DND-41 (cell line): Measurements from ENCODE around the gene ACBD5.

Experiments
- ATAC-seq: fragments of 200-7000 bp; cut with Tn5 transposase; 3 replicates; pipeline ENCODE4 v1.9.1; 2021; ENCODE audit warnings: low read depth; ENCODE audit not compliant: insufficient read depth
- DNase-seq: peaks from one replicate; pipeline ENCODE4 v3.0.0-alpha.2; 2020
- H2AFZ ChIP-seq: 2 replicates; pipeline ENCODE4 v1.6.0; 2012; ENCODE audit warnings: low read depth, low read length
- H3K27ac ChIP-seq: 2 replicates; pipeline ENCODE4 v1.5.1; 2012; ENCODE audit warnings: low read length, inconsistent platforms
- H3K27me3 ChIP-seq: fragments of 200-600 bp; sonication (generic); 2 replicates; pipeline ENCODE4 v1.6.0; 2012; ENCODE audit warnings: low read length, mild to moderate bottlenecking, inconsistent platforms; ENCODE audit not compliant: insufficient read depth, poor library complexity
- H3K36me3 ChIP-seq: 2 replicates; pipeline ENCODE4 v1.5.1; 2012; ENCODE audit warnings: low read length, inconsistent platforms; ENCODE audit not compliant: insufficient read depth
- H3K4me1 ChIP-seq: 2 replicates; pipeline ENCODE4 v1.5.1; 2012; ENCODE audit warnings: mild to moderate bottlenecking, low read length; ENCODE audit not compliant: insufficient read depth
- H3K4me2 ChIP-seq: 2 replicates; pipeline ENCODE4 v1.6.0; 2012; ENCODE audit warnings: mild to moderate bottlenecking, moderate library complexity, low read length, inconsistent platforms; ENCODE audit not compliant: insufficient read depth
- H3K4me3 ChIP-seq, 2 experiments: fragments of 200-600 bp in 1 of 2; shearing (Covaris generic) in 1 of 2; 2 replicates each; pipeline ENCODE4 v1.5.1; 2012 to 2016; ENCODE audit warnings: inconsistent platforms in 2 of 2, low read length in 2 of 2, mild to moderate bottlenecking in 2 of 2, low read depth in 1 of 2, moderate library complexity in 1 of 2
- H3K79me2 ChIP-seq: 2 replicates; pipeline ENCODE4 v1.6.0; 2012; ENCODE audit warnings: low read length, inconsistent platforms; ENCODE audit not compliant: insufficient read depth
- H3K9ac ChIP-seq: 2 replicates; pipeline ENCODE4 v1.6.0; 2012; ENCODE audit warnings: low read depth, mild to moderate bottlenecking, inconsistent platforms, low read length, moderate library complexity
- H3K9me3 ChIP-seq: 2 replicates; pipeline ENCODE4 v1.5.1; 2012; ENCODE audit warnings: low read length, moderate library complexity, mild to moderate bottlenecking, inconsistent platforms; ENCODE audit not compliant: insufficient read depth, severe bottlenecking
- H4K20me1 ChIP-seq: 2 replicates; pipeline ENCODE4 v1.6.0; 2012; ENCODE audit warnings: low read length; ENCODE audit not compliant: insufficient read depth
- CTCF ChIP-seq: IDR thresholded peaks from 2 replicates; pipeline ENCODE4 v1.5.1; 2012; ENCODE audit warnings: borderline replicate concordance, low read length, moderate library complexity, mild to moderate bottlenecking; ENCODE audit not compliant: poor library complexity, severe bottlenecking; ENCODE audit errors: extremely low read depth
- EZH2 ChIP-seq: IDR thresholded peaks from 3 replicates; pipeline ENCODE4 v1.6.1; 2012; ENCODE audit warnings: borderline replicate concordance, low read depth, mild to moderate bottlenecking, moderate library complexity, low read length, inconsistent platforms; ENCODE audit not compliant: severe bottlenecking

Gene ACBD5

GRCh38 chr10:27225011-27225590, 15.5 kb downstream of the ACBD5 start:
- Histone ChIP-seq H3K9ac (no peak overlapping the region), H3K9me3 (no peaks in the 10 kb centered on the region), H3K4me2 (no peak overlapping the region), H2AFZ (no peak overlapping the region), H3K4me3 (no peak overlapping the region), H3K36me3 (peaks cover 60% of the 10 kb centered on the region), H3K27me3 (no peaks in the 10 kb centered on the region), H3K4me1 (no peaks in the 10 kb centered on the region), H3K79me2 (no peaks in the 10 kb centered on the region; the same call in 1 of the 2 replicates), H3K27ac (no peak overlapping the region), H4K20me1 (no peaks in the 10 kb centered on the region)
- TF ChIP-seq EZH2: no peak
- TF ChIP-seq CTCF: no peak
- DNase-seq (no peak), ATAC-seq (no peak)

GRCh38 chr10:27223964-27224363, 16.6 kb downstream of the ACBD5 start:
- ATAC-seq (peak; percentile 73; the same call in 2 of the 3 replicates), DNase-seq (peak; percentile 39)
- Histone ChIP-seq H2AFZ (no peak overlapping the region), H3K9me3 (no peaks in the 10 kb centered on the region), H4K20me1 (no peaks in the 10 kb centered on the region), H3K27ac (no peak overlapping the region), H3K27me3 (no peaks in the 10 kb centered on the region), H3K79me2 (no peaks in the 10 kb centered on the region), H3K4me3 (no peak overlapping the region), H3K9ac (no peak overlapping the region), H3K4me1 (no peaks in the 10 kb centered on the region), H3K36me3 (peaks cover 60% of the 10 kb centered on the region), H3K4me2 (no peak overlapping the region)
- TF ChIP-seq CTCF: peak; percentile 63
- no peak for TF ChIP-seq EZH2

- Histone ChIP-seq H2AFZ (no peak overlapping the region), H3K9me3 (no peaks in the 10 kb centered on the region), H3K79me2 (no peaks in the 10 kb centered on the region), H3K9ac (no peak overlapping the region), H3K4me2 (no peak overlapping the region), H3K27ac (no peak overlapping the region), H3K36me3 (peaks cover 81% of the 10 kb centered on the region), H3K4me1 (no peaks in the 10 kb centered on the region), H3K27me3 (no peaks in the 10 kb centered on the region), H3K4me3 (no peak overlapping the region), H4K20me1 (no peaks in the 10 kb centered on the region)
- TF ChIP-seq EZH2 (no peak), CTCF (no peak)
- DNase-seq (no peak), ATAC-seq (no peak)
Observed at GRCh38 chr10:27207350-27207749, 33.2 kb downstream of the ACBD5 start.

- peaks cover 70% of the 10 kb centered on the region for H3K36me3 ChIP-seq
Observed at GRCh38 chr10:27203806-27204205, 36.8 kb downstream of the ACBD5 start.

More at GRCh38 chr10:27203806-27204205, 36.8 kb downstream of the ACBD5 start:
- no peak for ATAC-seq
- H3K9ac ChIP-seq: no peak overlapping the region
- H3K27me3 ChIP-seq: no peaks in the 10 kb centered on the region
- no peak overlapping the region for H3K4me3 ChIP-seq
- DNase-seq: no peak
- H4K20me1 ChIP-seq: no peaks in the 10 kb centered on the region
- H3K79me2 ChIP-seq: no peaks in the 10 kb centered on the region
- H2AFZ ChIP-seq: no peak overlapping the region
- no peak overlapping the region for H3K4me2 ChIP-seq
- H3K4me1 ChIP-seq: no peaks in the 10 kb centered on the region
- TF ChIP-seq CTCF (no peak), EZH2 (no peak)
- H3K27ac ChIP-seq: no peak overlapping the region
- H3K9me3 ChIP-seq: no peaks in the 10 kb centered on the region
